A549 (cell line): Measurements from ENCODE around the gene CEP135.

Experiments
- CHD2 ChIP-seq: fragments of 150-350 bp; IDR thresholded peaks from 2 replicates; pipeline ENCODE4 v1.6.1; 2014; ENCODE audit warnings: low read length; ENCODE audit not compliant: partially characterized antibody
- EP300 ChIP-seq, 2 experiments: fragments of >200 bp; sonication (Bioruptor Twin); formaldehyde crosslinking; IDR thresholded peaks; 2 replicates in 1 of 2; 3 replicates in 1 of 2; pipeline ENCODE4 v1.6.1; 2016 to 2017
- FOSB ChIP-seq: fragments of 250-450 bp; sonication (Bioruptor Pico); IDR thresholded peaks from 2 replicates; pipeline ENCODE4 v1.5.0; 2020; ENCODE audit warnings: mild to moderate bottlenecking, moderate library complexity
- POLR2A ChIP-seq: IDR thresholded peaks from 2 replicates; pipeline ENCODE4 v1.6.1; 2012; ENCODE audit warnings: mild to moderate bottlenecking, low read length
- TF ChIP-seq, protein P1 (sequence below): fragments of >200 bp; sonication (Bioruptor Twin); formaldehyde crosslinking; IDR thresholded peaks from 3 replicates; pipeline ENCODE4 v1.5.1; 2016
- TF ChIP-seq, protein P2 (sequence below): fragments of 200-600 bp; sonication (generic); IDR thresholded peaks from 2 replicates; pipeline ENCODE4 v1.6.1; 2016; ENCODE audit warnings: antibody characterized with exemption, mild to moderate bottlenecking, moderate library complexity

DNA sequence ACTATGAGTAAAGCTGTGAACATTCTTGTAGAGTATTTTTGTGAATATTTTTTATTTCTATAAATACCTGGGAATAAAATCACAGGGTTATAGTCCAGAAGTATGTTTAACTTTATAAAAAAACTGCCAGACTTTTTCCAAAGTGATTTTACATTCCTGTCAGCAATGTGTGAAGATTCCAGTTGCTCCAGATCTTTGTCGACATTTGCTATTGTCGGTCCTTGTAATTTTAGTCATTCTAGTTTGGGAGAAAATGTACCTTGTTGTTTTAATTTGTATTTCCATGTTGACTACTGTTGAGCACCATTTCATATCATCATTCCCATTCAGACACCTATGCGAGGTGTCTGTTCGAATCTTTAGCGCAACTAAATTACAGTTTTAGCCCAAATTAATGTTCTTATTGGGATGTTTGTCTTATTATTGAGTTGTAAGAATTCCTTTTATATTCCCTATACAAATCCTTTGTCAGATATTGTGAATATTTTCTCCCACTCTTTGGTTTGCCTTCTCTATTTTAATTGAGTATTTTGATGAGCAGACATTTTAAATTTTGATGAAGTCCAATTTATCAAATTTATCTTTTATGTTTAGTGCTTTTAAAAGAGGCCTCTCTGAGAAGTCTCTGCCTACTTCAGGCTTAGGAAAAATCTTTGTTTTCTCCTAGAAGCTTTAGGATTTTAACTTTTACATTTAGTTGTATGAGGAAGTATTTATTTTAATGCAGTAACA lies 2.6 kb downstream of the CEP135 start:
- no peak for TF ChIP-seq EP300 (IDR thresholded peaks at IDR 0.05)
- TF ChIP-seq, protein P1, sequence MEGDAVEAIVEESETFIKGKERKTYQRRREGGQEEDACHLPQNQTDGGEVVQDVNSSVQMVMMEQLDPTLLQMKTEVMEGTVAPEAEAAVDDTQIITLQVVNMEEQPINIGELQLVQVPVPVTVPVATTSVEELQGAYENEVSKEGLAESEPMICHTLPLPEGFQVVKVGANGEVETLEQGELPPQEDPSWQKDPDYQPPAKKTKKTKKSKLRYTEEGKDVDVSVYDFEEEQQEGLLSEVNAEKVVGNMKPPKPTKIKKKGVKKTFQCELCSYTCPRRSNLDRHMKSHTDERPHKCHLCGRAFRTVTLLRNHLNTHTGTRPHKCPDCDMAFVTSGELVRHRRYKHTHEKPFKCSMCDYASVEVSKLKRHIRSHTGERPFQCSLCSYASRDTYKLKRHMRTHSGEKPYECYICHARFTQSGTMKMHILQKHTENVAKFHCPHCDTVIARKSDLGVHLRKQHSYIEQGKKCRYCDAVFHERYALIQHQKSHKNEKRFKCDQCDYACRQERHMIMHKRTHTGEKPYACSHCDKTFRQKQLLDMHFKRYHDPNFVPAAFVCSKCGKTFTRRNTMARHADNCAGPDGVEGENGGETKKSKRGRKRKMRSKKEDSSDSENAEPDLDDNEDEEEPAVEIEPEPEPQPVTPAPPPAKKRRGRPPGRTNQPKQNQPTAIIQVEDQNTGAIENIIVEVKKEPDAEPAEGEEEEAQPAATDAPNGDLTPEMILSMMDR, result no peak
- TF ChIP-seq FOSB (CRISPR knock-in tag), result no peak
- no peak for TF ChIP-seq POLR2A
- TF ChIP-seq CHD2, result no peak
- TF ChIP-seq, protein P2, sequence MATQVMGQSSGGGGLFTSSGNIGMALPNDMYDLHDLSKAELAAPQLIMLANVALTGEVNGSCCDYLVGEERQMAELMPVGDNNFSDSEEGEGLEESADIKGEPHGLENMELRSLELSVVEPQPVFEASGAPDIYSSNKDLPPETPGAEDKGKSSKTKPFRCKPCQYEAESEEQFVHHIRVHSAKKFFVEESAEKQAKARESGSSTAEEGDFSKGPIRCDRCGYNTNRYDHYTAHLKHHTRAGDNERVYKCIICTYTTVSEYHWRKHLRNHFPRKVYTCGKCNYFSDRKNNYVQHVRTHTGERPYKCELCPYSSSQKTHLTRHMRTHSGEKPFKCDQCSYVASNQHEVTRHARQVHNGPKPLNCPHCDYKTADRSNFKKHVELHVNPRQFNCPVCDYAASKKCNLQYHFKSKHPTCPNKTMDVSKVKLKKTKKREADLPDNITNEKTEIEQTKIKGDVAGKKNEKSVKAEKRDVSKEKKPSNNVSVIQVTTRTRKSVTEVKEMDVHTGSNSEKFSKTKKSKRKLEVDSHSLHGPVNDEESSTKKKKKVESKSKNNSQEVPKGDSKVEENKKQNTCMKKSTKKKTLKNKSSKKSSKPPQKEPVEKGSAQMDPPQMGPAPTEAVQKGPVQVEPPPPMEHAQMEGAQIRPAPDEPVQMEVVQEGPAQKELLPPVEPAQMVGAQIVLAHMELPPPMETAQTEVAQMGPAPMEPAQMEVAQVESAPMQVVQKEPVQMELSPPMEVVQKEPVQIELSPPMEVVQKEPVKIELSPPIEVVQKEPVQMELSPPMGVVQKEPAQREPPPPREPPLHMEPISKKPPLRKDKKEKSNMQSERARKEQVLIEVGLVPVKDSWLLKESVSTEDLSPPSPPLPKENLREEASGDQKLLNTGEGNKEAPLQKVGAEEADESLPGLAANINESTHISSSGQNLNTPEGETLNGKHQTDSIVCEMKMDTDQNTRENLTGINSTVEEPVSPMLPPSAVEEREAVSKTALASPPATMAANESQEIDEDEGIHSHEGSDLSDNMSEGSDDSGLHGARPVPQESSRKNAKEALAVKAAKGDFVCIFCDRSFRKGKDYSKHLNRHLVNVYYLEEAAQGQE, result no peak
